Measurements from ENCODE around the gene LCTL.

LCTL gene

GRCh38 chr15:66608881-66609280 is 43.1 kb upstream of the LCTL start:
- no peak for TF ChIP-seq CTCF (IDR thresholded peaks at IDR 0.05; ENCODE audit: borderline replicate concordance, control extremely low read depth, extremely low read depth, insufficient read depth, missing control alignments)
- no peak for DNase-seq (ENCODE audit: low spot score)
- in situ Hi-C loops (cut with MboI; ENCODE audit: low sequenced_read_pairs, unreplicated experiment) = loop anchor here (10.0 kb wide), 1 partner anchor 236 kb away; no protein-coding TSS in a partner anchor

GRCh38 chr15:66608159-66608558 is 42.4 kb upstream of the LCTL start:
- DNase-seq (ENCODE audit: low spot score) = no peak
- TF ChIP-seq CTCF (IDR thresholded peaks at IDR 0.05; ENCODE audit: borderline replicate concordance, control extremely low read depth, extremely low read depth, insufficient read depth, missing control alignments) = no peak
- in situ Hi-C loops (cut with MboI; ENCODE audit: low sequenced_read_pairs, unreplicated experiment) = loop anchor here (10.0 kb wide), 1 partner anchor 237 kb away; no protein-coding TSS in a partner anchor

DNA sequence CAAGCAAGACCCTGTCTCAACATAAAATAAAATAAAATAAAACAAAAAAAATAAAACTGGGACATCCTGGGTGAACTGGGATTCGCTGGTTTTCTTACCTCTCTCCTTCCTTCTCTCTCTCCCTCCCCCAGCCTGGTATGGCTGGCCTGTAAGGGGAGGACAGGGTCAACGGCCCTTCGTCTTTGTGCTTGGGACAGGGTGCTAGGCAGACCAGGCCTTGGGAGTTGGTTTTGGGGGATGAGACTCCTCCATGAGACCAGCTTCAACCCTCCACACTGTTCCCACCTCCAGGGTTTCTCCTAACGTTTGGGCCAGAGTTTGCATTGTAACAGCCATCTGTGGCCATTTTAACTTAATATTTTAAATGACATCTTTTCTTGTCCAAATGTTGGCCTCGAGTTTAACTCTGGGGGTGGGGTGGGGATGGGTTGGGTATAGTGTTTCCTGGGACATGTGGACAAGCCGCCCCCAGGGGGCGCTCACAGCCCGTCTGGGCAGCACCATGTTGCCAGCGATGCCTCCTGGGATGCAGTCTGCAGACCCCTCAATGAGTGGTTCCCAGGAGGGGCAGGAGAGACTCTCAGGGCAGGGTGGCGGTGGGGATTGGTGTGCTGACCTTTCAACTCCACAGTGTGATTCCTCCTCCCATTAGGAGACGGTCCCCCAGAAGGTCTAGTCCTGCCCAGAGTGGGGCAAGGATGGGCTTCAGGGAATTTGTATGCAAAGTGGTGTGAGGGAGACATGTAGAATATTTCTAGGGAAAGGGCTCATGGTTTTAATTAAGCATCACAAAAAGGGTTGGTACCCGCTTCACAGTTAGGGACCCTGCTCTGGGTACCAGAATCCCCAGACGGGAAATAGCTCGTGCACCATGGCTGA is 37.7 kb upstream of the LCTL start:
- in situ Hi-C loops (cut with MboI; ENCODE audit: low sequenced_read_pairs, unreplicated experiment) = loop anchor here (10.0 kb wide), 1 partner anchor 241 kb away; no protein-coding TSS in a partner anchor
- TF ChIP-seq CTCF (IDR thresholded peaks at IDR 0.05; ENCODE audit: borderline replicate concordance, control extremely low read depth, extremely low read depth, insufficient read depth, missing control alignments) = peak; percentile 59
- peak; percentile 81 for DNase-seq (ENCODE audit: low spot score)

- TF ChIP-seq CTCF (IDR thresholded peaks at IDR 0.05; ENCODE audit: borderline replicate concordance, control extremely low read depth, extremely low read depth, insufficient read depth, missing control alignments) = no peak
- no peak for DNase-seq (ENCODE audit: low spot score)
- in situ Hi-C loops (cut with MboI; ENCODE audit: low sequenced_read_pairs, unreplicated experiment) = loop anchor here (10.0 kb wide), 1 partner anchor 243 kb away; no protein-coding TSS in a partner anchor
Measured at GRCh38 chr15:66601521-66601920, 35.7 kb upstream of the LCTL start.

DNA sequence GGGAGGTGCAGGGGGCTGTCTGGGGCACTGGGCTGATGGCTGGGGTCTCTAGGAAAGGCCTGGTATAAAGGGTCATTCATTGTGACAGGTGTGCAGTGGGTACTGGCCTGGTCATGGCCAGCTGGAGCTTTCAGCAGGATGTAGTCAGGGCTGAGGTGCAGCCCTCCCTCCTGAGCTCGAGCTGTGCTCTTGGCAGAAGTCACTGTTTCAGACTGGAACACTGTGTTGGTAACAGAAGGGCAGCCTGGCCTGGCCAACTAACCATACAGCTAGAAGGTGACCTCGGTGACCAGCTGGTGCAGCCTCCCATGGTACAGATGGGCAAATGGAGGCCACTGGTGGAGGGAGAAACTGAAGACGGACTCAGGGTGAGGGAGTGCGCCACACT is 34.4 kb upstream of the LCTL start:
- in situ Hi-C loops (cut with MboI; ENCODE audit: low sequenced_read_pairs, unreplicated experiment) = loop anchor here (10.0 kb wide), 1 partner anchor 245 kb away; no protein-coding TSS in a partner anchor
- TF ChIP-seq CTCF (IDR thresholded peaks at IDR 0.05; ENCODE audit: borderline replicate concordance, control extremely low read depth, extremely low read depth, insufficient read depth, missing control alignments) = no peak
- DNase-seq (ENCODE audit: low spot score) = no peak

GRCh38 chr15:66599536-66600239 is 33.9 kb upstream of the LCTL start:
- DNase-seq (ENCODE audit: low spot score) = no peak
- in situ Hi-C loops (cut with MboI; ENCODE audit: low sequenced_read_pairs, unreplicated experiment) = loop anchor here (10.0 kb wide), 1 partner anchor 245 kb away; no protein-coding TSS in a partner anchor
- TF ChIP-seq CTCF (IDR thresholded peaks at IDR 0.05; ENCODE audit: borderline replicate concordance, control extremely low read depth, extremely low read depth, insufficient read depth, missing control alignments) = no peak

All from GM13976 (cell line).